Pulmonary artery endothelial cell (primary cell): Measurements from ENCODE around the gene GINS2. TPM values are rescaled to one million over a fixed set of nuclear protein-coding genes. Genes with fewer than 3 reads are reported as not detected.

Experiments
- DNase-seq: peaks from one replicate; pipeline ENCODE4 v3.0.0-alpha.2; 2011; ENCODE audit warnings: low read depth, low spot score
- total RNA-seq: library from RNA; depleted of rRNA; stranded (reverse); fragments of >200 nt; gene quantifications from 2 replicates; pipeline ENCODE4 v1.2.3, GENCODE V29; 2014

Gene GINS2
- 8.8 and 13.3 TPM in 2 replicates for total RNA-seq

- peak; percentile 53 for DNase-seq
These were observed at the start of gene GINS2 for GRCh38 chr16:85688586-85689284. Gene GINS2 (minus strand): TSS chr16:85688954. CDS start chr16:85688898, 56 bp downstream.

- DNase-seq = no peak
These were observed 48.2 kb upstream of the GINS2 start for GRCh38 chr16:85736921-85737320.

DNA sequence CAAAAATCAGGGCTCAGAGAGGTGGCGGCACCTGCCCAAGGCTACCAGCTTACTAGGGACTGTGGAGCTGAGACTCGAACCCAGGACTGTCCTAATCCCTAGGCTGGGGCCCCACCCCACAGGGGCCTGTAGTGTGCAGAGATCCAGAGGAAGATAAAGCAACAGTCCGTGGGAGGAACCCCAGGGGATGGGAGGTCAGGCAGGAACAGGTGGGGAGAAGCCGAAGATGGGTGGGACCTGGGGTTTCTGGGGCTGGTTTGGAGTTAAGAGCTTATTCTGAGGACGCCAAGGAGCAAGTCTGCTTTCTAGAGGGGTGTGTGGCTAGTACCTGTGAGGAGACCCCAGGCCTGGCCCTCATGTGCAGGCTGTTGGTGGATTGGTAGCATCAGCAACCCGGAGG, 47.2 kb upstream of the GINS2 start:
- no peak for DNase-seq

- DNase-seq = no peak
These were observed 46.5 kb upstream of the GINS2 start for GRCh38 chr16:85735225-85735635.

GRCh38 chr16:85734311-85735017, 45.7 kb upstream of the GINS2 start:
- DNase-seq = no peak

GRCh38 chr16:85733839-85734170, 45.1 kb upstream of the GINS2 start:
- DNase-seq = no peak

- DNase-seq = no peak
These were observed 44.5 kb upstream of the GINS2 start for GRCh38 chr16:85733155-85733838.

- no peak for DNase-seq
These were observed 42.4 kb upstream of the GINS2 start for GRCh38 chr16:85731179-85731578.

DNA sequence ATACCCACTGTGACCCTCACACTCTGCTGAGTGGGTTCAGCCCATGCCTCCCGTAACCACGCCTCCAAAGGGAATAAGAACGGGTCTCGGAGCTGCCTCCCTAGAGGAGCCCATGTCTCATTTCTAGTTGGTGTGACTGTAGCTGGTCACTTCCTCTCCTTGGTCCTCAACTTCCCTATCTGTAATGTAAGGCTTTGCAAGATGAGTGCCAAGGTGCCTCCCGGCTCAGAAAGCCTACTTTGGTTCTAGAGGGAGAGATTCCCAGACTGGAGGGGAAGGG, 41.4 kb upstream of the GINS2 start:
- no peak for DNase-seq

- DNase-seq = no peak
These were observed 40.9 kb upstream of the GINS2 start for GRCh38 chr16:85729452-85730185.

DNA sequence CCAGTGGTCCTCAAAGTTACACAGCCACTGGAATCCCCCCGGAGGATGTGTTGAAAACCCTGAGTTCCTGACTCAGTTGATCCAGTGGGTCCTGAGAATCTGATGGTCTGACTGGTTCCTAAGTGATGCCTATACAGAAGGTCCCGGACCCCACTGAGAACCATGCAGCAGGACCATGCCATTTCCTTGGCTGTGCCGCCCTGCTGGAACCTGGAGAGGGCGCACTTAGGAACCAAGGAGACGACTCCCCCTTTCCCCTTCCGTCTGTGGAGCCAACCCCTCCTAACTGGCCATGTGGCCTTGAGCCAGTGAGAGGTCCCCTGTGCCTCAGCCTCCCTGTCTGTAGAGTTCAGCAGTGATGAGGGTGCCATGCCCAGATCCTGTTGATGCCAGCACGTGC, 40.1 kb upstream of the GINS2 start:
- DNase-seq = no peak

DNA sequence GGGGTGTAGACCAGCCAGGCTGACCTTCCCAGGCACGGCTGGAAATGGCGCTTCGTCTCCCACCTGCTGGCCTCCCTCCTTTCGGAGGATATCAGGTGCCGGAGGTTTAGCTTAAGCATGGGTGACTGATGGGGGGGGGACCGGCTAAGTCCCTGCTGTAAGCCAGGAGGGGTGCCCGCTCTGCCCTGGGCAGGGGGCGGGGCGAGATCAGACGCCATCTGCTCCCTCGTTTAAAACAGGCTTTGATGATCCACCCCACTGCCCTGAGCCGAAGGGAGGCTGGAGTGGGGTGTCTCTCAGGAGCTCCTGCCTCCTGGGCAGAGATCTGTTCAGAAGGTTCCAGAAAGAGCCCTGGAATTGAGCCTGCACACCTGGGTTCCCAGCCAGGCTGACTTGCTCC, 36.2 kb upstream of the GINS2 start:
- no peak for DNase-seq

DNA sequence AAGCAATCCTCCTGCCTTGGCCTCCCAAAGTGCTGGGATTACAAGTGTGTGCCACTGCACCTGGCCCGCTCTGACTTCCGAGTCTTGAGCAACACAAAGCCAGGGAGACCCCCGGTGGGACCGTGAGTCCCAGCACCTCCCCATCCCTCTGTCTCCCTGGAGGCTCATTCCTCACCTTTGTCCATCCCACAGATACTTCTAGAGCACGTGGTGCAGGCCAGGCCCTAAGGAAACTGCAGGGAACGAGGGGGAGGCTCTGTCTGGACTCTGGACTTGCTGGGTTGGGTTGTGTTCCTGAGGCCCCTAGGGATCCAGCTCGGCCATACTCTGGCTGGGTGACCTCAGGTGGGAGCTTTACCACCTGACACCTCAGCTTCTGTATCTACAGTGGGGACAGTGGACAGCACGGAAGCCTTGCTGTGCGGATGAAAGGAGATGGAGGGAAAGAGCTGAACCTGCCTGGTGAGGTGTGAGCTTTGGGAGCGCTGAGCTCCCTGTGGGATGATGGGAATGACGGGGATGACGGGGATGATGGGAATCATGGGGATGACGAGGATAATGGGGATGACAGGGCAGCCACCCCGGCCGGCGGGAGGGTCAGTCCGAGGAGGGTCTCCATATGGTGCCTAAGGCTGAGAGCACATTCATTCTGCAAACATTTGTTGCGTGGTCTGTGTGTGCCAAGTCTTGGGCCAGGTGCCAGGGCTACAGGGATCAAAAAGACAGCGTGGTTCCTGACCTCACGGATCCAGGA, 35.5 kb upstream of the GINS2 start:
- DNase-seq = no peak

DNA sequence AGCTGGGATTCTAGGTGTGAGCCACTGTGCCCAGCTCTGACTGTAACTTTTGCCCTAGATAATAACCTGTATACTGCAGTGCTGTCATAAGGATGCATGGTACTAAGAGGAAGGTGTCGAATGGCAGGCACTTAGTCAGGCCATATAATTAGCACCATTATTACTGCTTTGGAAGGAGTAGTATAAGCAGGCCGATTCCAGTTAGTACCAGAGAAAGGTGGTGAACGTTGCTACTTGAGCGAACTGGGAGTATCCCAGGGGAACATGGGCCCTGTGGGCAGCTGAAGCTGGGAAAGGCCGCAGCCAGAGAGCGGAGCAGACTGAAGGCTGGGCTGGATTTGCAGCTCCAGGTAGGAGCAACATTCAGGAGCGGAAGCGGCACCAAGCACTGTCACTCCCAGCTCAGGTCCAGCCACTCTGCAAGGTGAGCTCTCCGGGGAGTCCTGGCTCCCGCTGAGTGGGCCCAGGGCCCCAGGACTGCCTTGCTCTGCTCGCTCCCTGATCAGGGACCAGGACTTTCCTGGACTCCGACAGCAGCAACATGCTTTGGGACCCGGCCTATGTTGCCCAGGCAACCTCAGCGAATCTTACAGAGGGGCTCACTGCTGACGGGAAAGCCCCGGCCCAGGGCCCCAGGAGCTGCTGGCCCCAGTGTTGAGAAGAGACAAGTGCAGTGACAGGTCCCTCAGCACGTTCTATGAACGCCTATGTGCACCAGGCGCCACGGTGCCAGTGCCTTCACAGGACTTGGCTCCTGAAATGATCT, 33.6 kb upstream of the GINS2 start:
- no peak for DNase-seq

GRCh38 chr16:85720302-85720637, 31.5 kb upstream of the GINS2 start:
- DNase-seq = no peak

GRCh38 chr16:85719605-85720301, 31.0 kb upstream of the GINS2 start:
- no peak for DNase-seq

DNA sequence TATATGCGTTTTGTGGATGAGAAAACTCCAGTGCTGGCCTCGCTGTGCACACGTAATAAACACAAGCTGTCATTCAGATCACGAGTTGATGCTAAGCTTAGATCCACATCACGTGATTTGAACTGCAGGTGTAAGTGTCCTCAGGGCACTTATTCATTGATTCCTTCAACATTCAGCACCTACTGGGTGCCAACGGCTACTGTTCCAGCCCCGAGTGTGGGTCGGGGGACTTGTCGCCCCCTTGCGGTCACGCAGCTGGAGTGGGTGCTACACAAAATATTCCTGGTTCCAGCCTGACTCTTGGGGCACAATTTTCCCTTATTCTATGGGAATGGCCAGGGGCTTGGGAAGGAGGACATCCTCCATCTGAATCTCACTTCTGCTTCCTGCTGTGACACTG, 29.9 kb upstream of the GINS2 start:
- no peak for DNase-seq

DNA sequence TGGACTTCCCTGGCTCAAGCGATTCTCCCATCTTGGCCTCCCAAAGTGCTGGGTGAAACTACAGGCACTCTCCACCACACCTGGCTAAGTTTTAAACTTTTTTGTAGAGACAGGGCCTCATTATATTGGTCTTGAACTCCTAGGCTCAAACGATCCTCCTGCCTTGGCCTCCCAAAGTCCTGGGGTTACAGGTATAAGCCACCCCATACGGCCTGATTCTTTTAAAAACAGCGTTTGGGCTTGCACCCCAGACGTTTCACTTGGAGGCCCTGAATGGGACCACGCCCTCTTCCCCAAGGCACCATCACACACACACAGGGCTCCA, 29.4 kb upstream of the GINS2 start:
- no peak for DNase-seq

DNA sequence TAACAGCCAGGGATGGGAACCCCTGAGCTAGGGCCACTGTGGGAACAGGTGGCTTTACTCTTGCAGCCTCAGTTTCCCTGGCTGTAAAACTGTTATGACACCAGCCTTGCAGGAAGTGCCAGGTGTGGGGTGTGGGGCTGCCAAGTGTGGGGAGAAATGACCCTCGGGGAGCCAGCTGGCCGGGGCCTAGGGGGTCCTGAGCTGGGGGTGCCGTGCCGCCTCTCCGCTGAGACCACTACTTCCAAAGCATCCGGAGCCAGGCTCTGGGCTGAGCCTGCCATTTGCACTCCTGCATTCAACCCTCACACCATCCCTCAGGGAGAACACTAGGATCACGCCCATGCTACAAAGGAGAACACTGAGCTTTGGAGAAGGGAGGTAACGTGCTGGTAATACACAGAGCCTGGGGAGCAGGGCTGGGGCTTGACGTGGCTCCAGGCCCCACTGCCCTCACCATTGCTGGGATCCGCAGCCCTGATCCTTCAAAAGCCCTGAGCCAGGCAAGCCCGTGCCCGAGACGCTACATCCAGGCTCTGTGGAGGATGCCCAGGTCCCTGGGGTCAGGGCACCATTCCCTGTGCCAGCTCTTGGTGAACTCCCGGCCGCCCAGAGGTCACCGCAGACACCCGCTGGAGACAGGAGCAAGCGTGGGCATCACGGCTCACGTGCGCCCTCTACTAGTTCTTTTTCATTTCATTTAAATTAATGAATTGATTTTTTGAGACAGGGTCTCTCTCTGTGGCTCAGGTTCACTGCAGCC, 28.8 kb upstream of the GINS2 start:
- DNase-seq = peak; percentile 19

- DNase-seq = no peak
These were observed 27.9 kb upstream of the GINS2 start for GRCh38 chr16:85716680-85717038.
